VCaP (cell line): Measurements from ENCODE around the gene HACD3.

Source experiments
- H3K27ac ChIP-seq: fragments of 450-650 bp; 2 replicates; pipeline ENCODE4 v1.5.1; 2017
- TF ChIP-seq, protein P1 (sequence below): fragments of 450-650 bp; conservative IDR thresholded peaks from 2 replicates; pipeline ENCODE4 v1.5.1; 2017; ENCODE audit warnings: mild to moderate bottlenecking, moderate library complexity

Gene HACD3

DNA sequence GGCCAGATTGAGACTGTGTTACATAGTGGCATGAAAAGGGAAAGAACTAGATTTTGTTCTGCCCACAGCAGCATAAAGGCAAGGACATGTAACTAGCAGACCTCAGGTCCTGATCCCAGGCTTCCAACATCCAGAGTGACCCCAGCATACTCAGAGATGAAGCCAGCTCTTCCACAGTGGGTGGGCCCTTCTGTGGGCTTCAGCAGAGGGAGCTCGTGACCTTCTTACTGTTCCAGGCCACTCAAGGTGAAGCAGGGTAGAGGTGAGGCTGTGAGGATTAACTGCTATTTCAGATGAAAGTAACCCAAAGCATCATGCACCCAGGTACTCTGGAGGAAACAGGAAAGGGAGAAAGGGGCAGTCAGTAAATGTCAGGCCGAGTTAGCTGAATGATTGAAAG lies 90.6 kb downstream of the HACD3 start:
- TF ChIP-seq, protein P1, sequence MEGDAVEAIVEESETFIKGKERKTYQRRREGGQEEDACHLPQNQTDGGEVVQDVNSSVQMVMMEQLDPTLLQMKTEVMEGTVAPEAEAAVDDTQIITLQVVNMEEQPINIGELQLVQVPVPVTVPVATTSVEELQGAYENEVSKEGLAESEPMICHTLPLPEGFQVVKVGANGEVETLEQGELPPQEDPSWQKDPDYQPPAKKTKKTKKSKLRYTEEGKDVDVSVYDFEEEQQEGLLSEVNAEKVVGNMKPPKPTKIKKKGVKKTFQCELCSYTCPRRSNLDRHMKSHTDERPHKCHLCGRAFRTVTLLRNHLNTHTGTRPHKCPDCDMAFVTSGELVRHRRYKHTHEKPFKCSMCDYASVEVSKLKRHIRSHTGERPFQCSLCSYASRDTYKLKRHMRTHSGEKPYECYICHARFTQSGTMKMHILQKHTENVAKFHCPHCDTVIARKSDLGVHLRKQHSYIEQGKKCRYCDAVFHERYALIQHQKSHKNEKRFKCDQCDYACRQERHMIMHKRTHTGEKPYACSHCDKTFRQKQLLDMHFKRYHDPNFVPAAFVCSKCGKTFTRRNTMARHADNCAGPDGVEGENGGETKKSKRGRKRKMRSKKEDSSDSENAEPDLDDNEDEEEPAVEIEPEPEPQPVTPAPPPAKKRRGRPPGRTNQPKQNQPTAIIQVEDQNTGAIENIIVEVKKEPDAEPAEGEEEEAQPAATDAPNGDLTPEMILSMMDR: no peak

DNA sequence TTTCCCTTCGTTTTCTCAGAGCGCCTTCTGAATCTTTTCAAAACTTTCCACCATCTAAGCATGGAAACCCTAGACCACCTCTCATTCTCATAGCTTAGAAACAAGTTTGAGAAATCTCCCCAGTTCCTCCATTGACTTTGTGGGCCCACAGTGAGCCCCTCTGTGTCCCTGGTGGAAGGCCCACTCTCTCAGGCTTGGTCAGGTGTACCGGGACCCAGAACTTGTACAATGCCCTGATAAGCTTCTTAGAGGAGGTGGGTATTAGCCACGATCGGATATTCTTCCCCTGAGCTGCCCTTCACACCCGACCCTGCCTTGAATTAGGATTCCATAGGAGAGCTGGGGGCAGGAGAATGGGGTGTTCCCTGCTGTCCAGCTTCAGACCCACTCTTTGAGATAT lies 91.4 kb downstream of the HACD3 start, which contains the start of gene SLC24A1:
SLC24A1 (plus strand) TSS at position 301 of the 400 bp plus-strand sequence. CDS start 2,143 bp downstream, outside the sequence.
- TF ChIP-seq, protein P1: no peak
- no peak within 1 kb of the TSS for H3K27ac ChIP-seq

More for the DNA sequence above, 90.6 kb downstream of the HACD3 start:
- no peak overlapping the region for H3K27ac ChIP-seq

DNA sequence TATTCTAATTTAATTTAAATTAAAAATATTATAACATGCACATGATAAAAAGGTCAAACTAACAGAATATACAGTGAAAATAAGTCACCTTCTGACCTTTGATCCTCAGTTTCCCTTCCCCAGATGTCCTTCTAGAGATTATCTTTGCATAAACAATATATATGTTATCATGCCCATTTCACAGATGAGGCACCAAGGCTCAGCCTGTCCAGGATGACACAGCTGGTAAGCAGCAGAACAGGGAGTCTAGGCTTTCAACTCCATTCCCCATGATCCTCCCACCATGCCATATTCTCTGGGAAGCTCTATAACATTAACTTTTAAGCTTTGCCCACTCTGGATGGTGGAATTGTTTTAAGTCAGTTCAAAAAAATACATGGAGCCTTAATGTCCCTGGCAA lies 92.8 kb downstream of the HACD3 start:
- H3K27ac ChIP-seq: no peak overlapping the region
- TF ChIP-seq, protein P1: no peak

DNA sequence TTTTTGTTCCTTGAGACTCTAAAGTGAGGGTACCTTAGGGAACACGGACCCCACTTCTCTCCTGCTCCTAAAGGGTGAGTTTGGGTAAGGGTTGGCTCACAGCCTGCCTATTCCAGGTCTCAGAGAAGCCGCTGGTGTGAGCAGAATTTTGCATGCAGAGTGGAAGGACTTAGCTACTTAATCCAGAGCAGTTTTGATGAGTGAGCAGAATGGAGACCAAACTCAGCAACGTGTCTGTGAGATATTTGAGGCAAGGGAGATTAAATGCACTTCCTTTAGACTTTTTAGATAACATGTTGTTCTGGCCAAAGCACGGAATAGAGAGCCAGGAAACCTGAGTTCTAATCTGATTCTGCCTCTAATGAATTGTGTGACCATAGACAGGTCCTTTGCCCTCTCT lies 96.6 kb downstream of the HACD3 start:
- H3K27ac ChIP-seq: no peak overlapping the region
- TF ChIP-seq, protein P1: no peak
